Smooth muscle cell (in vitro differentiated cells): ENCODE results near the gene ZNF536. TPM values are rescaled to one million over a fixed set of nuclear protein-coding genes. Genes with fewer than 3 reads are reported as not detected.

Experiments used
- DNase-seq: peaks from one replicate; lab custom pipeline; 2025; ENCODE audit not compliant: unreplicated experiment; lab: John Stamatoyannopoulos, UW
- H2AFZ ChIP-seq: fragments of 200-600 bp; sonication (generic); 2 replicates; pipeline ENCODE4 v1.6.0; 2016; ENCODE audit warnings: antibody characterized with exemption, low read depth, mild to moderate bottlenecking
- H3F3A ChIP-seq: fragments of 200-600 bp; sonication (generic); 2 replicates; pipeline ENCODE4 v1.6.0; 2017; ENCODE audit warnings: antibody characterized with exemption, low read depth
- H3K27ac ChIP-seq: fragments of 200-600 bp; sonication (generic); 2 replicates; pipeline ENCODE4 v1.5.1; 2016; ENCODE audit warnings: low read depth, mild to moderate bottlenecking
- H3K27me3 ChIP-seq: fragments of 200-600 bp; sonication (generic); 2 replicates; pipeline ENCODE4 v1.6.1; 2016; ENCODE audit warnings: low read depth, mild to moderate bottlenecking
- H3K36me3 ChIP-seq: fragments of 200-600 bp; sonication (generic); 2 replicates; pipeline ENCODE4 v1.5.1; 2016; ENCODE audit warnings: low read depth
- H3K4me1 ChIP-seq: fragments of 200-600 bp; sonication (generic); 2 replicates; pipeline ENCODE4 v1.5.1; 2016; ENCODE audit warnings: low read depth
- H3K4me2 ChIP-seq: fragments of 200-600 bp; sonication (generic); 2 replicates; pipeline ENCODE4 v1.6.0; 2016; ENCODE audit warnings: mild to moderate bottlenecking
- H3K4me3 ChIP-seq: fragments of 200-600 bp; sonication (generic); 2 replicates; pipeline ENCODE4 v1.5.1; 2016; ENCODE audit warnings: mild to moderate bottlenecking
- H3K79me2 ChIP-seq: fragments of 200-600 bp; sonication (generic); 2 replicates; pipeline ENCODE4 v1.6.0; 2016; ENCODE audit warnings: low read depth, mild to moderate bottlenecking
- H3K9ac ChIP-seq: fragments of 200-600 bp; sonication (generic); 2 replicates; pipeline ENCODE4 v1.6.0; 2016; ENCODE audit warnings: low read depth
- H3K9me3 ChIP-seq: fragments of 200-600 bp; sonication (generic); replicated peaks from 2 replicates; pipeline ENCODE4 v1.5.1; 2016; ENCODE audit warnings: low read depth
- H4K20me1 ChIP-seq: fragments of 200-600 bp; sonication (generic); 2 replicates; pipeline ENCODE4 v1.6.0; 2016; ENCODE audit warnings: low read depth
- WGBS: methylation state at CpG from one replicate; pipeline ENCODE4 v1.1.7; 2016; ENCODE audit warnings: low lambda C conversion rate; 5-methylcytosine and 5-hydroxymethylcytosine counted together
- polyA plus RNA-seq: library from polyadenylated mRNA; unstranded; fragments of >200 nt; fragmentation: Nextera tagmentation; extraction: Ambion mirVana; gene quantifications from 2 replicates; pipeline ENCODE4 v1.2.1, GENCODE V29; 2016
- total RNA-seq: library from RNA; depleted of rRNA; stranded (reverse); fragments of >200 nt; gene quantifications from 2 replicates; pipeline ENCODE4 v1.2.3, GENCODE V29; 2014
- TF ChIP-seq, protein P1 (sequence below): fragments of 200-600 bp; sonication (generic); IDR thresholded peaks from 2 replicates; pipeline ENCODE4 v1.5.1; 2017; ENCODE audit warnings: borderline replicate concordance, mild to moderate bottlenecking, antibody characterized with exemption; ENCODE audit not compliant: insufficient read depth, poor library complexity, severe bottlenecking

ZNF536 gene
- total and polyA plus RNA-seq, 2 experiments from 2014 or later = not detected

- Histone ChIP-seq H3K36me3 (no peaks in the 10 kb centered on the region), H3K4me1 (no peaks in the 10 kb centered on the region), H3K27me3 (peaks cover 24% of the 10 kb centered on the region), H3K9me3 (no peaks in the 10 kb centered on the region), H4K20me1 (no peaks in the 10 kb centered on the region), H3K4me3 (no peak overlapping the region), H3K79me2 (no peaks in the 10 kb centered on the region), H3F3A (no peaks in the 10 kb centered on the region), H3K27ac (no peak overlapping the region), H3K9ac (no peak overlapping the region), H2AFZ (no peak overlapping the region), H3K4me2 (no peak overlapping the region)
- TF ChIP-seq, protein P1, sequence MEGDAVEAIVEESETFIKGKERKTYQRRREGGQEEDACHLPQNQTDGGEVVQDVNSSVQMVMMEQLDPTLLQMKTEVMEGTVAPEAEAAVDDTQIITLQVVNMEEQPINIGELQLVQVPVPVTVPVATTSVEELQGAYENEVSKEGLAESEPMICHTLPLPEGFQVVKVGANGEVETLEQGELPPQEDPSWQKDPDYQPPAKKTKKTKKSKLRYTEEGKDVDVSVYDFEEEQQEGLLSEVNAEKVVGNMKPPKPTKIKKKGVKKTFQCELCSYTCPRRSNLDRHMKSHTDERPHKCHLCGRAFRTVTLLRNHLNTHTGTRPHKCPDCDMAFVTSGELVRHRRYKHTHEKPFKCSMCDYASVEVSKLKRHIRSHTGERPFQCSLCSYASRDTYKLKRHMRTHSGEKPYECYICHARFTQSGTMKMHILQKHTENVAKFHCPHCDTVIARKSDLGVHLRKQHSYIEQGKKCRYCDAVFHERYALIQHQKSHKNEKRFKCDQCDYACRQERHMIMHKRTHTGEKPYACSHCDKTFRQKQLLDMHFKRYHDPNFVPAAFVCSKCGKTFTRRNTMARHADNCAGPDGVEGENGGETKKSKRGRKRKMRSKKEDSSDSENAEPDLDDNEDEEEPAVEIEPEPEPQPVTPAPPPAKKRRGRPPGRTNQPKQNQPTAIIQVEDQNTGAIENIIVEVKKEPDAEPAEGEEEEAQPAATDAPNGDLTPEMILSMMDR = no peak
- no peak for DNase-seq
- WGBS = 88% methylated on average over 6 of the region's 6 CpGs
Observed at GRCh38 chr19:30516111-30516510, 143.9 kb downstream of the ZNF536 start.

DNA sequence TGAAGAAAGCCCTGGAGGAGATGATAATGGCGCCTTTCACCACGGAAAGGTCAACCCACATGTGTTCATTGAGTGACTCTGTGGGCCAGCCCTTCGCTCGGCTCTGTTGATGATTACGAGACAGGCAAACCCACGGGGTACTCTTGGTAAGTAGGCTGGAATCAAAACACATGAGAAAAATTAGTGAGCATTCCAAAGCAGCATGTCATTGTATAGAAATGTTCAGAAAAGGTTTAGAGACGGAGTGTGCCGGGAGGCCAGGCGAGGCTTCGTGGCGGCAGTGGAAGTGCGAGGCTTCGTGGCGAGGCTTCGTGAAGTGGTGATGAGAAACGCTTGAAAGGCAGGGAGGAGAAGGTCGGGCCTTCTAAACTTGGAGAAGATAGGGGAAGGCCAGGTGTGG, 144.3 kb downstream of the ZNF536 start:
- TF ChIP-seq, protein P1 = no peak
- Histone ChIP-seq H4K20me1 (no peaks in the 10 kb centered on the region), H3K9ac (no peak overlapping the region), H3K4me1 (no peaks in the 10 kb centered on the region), H3K4me3 (no peak overlapping the region), H3K9me3 (no peaks in the 10 kb centered on the region), H3K79me2 (no peaks in the 10 kb centered on the region), H2AFZ (no peak overlapping the region), H3F3A (no peaks in the 10 kb centered on the region), H3K27me3 (peaks cover 24% of the 10 kb centered on the region), H3K36me3 (no peaks in the 10 kb centered on the region), H3K27ac (no peak overlapping the region), H3K4me2 (no peak overlapping the region)
- WGBS = 88% methylated on average over 17 of the region's 17 CpGs
- DNase-seq = no peak

GRCh38 chr19:30518965-30519606, 146.9 kb downstream of the ZNF536 start:
- Histone ChIP-seq H3F3A (no peaks in the 10 kb centered on the region), H3K9ac (no peak overlapping the region), H2AFZ (no peak overlapping the region), H3K4me1 (no peaks in the 10 kb centered on the region), H3K79me2 (no peaks in the 10 kb centered on the region), H3K27me3 (peaks cover 9% of the 10 kb centered on the region), H3K4me2 (no peak overlapping the region), H3K27ac (no peak overlapping the region), H4K20me1 (no peaks in the 10 kb centered on the region), H3K9me3 (no peaks in the 10 kb centered on the region), H3K36me3 (no peaks in the 10 kb centered on the region), H3K4me3 (no peak overlapping the region)
- 92% methylated on average over 13 of the region's 13 CpGs for WGBS
- no peak for DNase-seq
- TF ChIP-seq, protein P1 = no peak

- Histone ChIP-seq H2AFZ (no peak overlapping the region), H3K79me2 (no peaks in the 10 kb centered on the region), H3K27me3 (peaks cover 9% of the 10 kb centered on the region), H3K4me2 (no peak overlapping the region), H3K36me3 (no peaks in the 10 kb centered on the region), H4K20me1 (no peaks in the 10 kb centered on the region), H3K4me1 (no peaks in the 10 kb centered on the region), H3K4me3 (no peak overlapping the region), H3K9me3 (no peaks in the 10 kb centered on the region), H3F3A (no peaks in the 10 kb centered on the region), H3K9ac (no peak overlapping the region), H3K27ac (no peak overlapping the region)
- DNase-seq = no peak
- TF ChIP-seq, protein P1 = no peak
- WGBS = 93% methylated on average over 3 of the region's 3 CpGs
Observed at GRCh38 chr19:30519607-30520205, 147.5 kb downstream of the ZNF536 start.
